ENCODE data around the gene CD74. TPM values are rescaled to one million over a fixed set of nuclear protein-coding genes. Genes with fewer than 3 reads are reported as not detected.

The CD74 gene
- total and polyA plus RNA-seq, 2 of the 8 experiments (the other 6 are each of a cell fraction or from before 2014, with no cell fraction given) = 45.9 to 61.0 TPM

- no peak overlapping the region for H4K91ac ChIP-seq (replicated peaks; ENCODE audit: insufficient read length, low read length)
- H2BK20ac ChIP-seq (ENCODE audit: low read length) = no peak overlapping the region
- H3K79me1 ChIP-seq (ENCODE audit: low read depth, low read length) = no peaks in the 10 kb centered on the region
- no peak for FAIRE-seq
- no peak overlapping the region for H2BK120ac ChIP-seq (replicated peaks; ENCODE audit: low read depth, low read length)
- WGBS, 2 experiments (ENCODE audit: extremely low coverage in 1 of 2, insufficient coverage in 1 of 2, insufficient read length in 1 of 2, insufficient replicate concordance in 2 of 2, low coverage in 1 of 2, low lambda C conversion rate in 2 of 2, missing lambda C conversion rate in 1 of 2) = 90% methylated on average over 6 of the region's 6 CpGs; no CpG with 5 or more reads in 1 of the 2 experiments
- no peak overlapping the region for H2AFZ ChIP-seq (ENCODE audit: low read length)
- no peaks in the 10 kb centered on the region for H3K9me3 ChIP-seq (ENCODE audit: insufficient read depth in 2 of 2, low read depth in 1 of 2, low read length in 1 of 2)
- no peak overlapping the region for H2AK5ac ChIP-seq (ENCODE audit: low read depth, low read length)
- H3K4me3 ChIP-seq (ENCODE audit: extremely low read depth in 1 of 4, insufficient read depth in 2 of 4, low read depth in 3 of 4, low read length in 4 of 4) = no peak overlapping the region
- H2BK15ac ChIP-seq (ENCODE audit: low read length) = no peak overlapping the region
- no peak overlapping the region for H4K8ac ChIP-seq (ENCODE audit: extremely low read depth, insufficient read depth, low read length)
- H3K18ac ChIP-seq (ENCODE audit: extremely low read depth, low read length) = no peak overlapping the region
- H3K9ac ChIP-seq (replicated peaks in 1 of 4; ENCODE audit: extremely low read depth in 1 of 4, low read depth in 3 of 4, low read length in 3 of 4) = no peak overlapping the region
- no peaks in the 10 kb centered on the region for H3K79me2 ChIP-seq (ENCODE audit: control insufficient read depth in 1 of 2, insufficient read depth in 2 of 2, low read length in 2 of 2)
- no peak overlapping the region for H3K23ac ChIP-seq (ENCODE audit: insufficient read length)
- 0 out of 7 replicates have a peak, but pooled peaks cover 0 to 2% (median 0%) of the 10 kb centered on the region in 4 experiments for H3K4me1 ChIP-seq (replicated peaks in 1 of 4; ENCODE audit: control insufficient read depth in 3 of 4, insufficient read depth in 4 of 4, low read length in 3 of 4)
- H4K5ac ChIP-seq (ENCODE audit: insufficient read length, low read depth, low read length) = no peak overlapping the region
- H3K4ac ChIP-seq (replicated peaks; ENCODE audit: insufficient read length, low read depth, low read length) = no peak overlapping the region
- H3K56ac ChIP-seq (replicated peaks; ENCODE audit: insufficient read length, low read depth, low read length) = no peak overlapping the region
- DNase-seq (ENCODE audit: low read depth in 1 of 2, low spot score in 2 of 2) = no peak
- H3K14ac ChIP-seq (ENCODE audit: insufficient read length) = no peak overlapping the region
- H3K27ac ChIP-seq (ENCODE audit: low read depth, low read length) = no peak overlapping the region
- no peak overlapping the region for H3K4me2 ChIP-seq (ENCODE audit: insufficient read depth in 1 of 2, low read depth in 2 of 2, low read length in 2 of 2)
- no peaks in the 10 kb centered on the region for H3K36me3 ChIP-seq (ENCODE audit: control insufficient read depth in 2 of 4, insufficient read depth in 4 of 4, low read length in 3 of 4)
- CTCF ChIA-PET (ENCODE audit: partially characterized antibody) = interaction anchor here (0.8 to 14.1 kb wide), 6 partner anchors 14 to 126 kb away, joined by 3 to 245 read pairs (median 6); no protein-coding TSS in a partner anchor
- H2BK5ac ChIP-seq (ENCODE audit: low read depth, low read length) = no peak overlapping the region
- H3K27me3 ChIP-seq (replicated peaks in 1 of 4; ENCODE audit: control insufficient read depth in 3 of 4, extremely low read depth in 1 of 4, insufficient read depth in 3 of 4, low read length in 3 of 4) = no peaks in the 10 kb centered on the region
- H2BK12ac ChIP-seq (ENCODE audit: low read depth, low read length) = no peak overlapping the region
- no peaks in the 10 kb centered on the region; the same call in 1 of the 2 replicates for H3K23me2 ChIP-seq (ENCODE audit: low read depth, low read length)
- H4K20me1 ChIP-seq (replicated peaks in 1 of 2; ENCODE audit: control insufficient read depth in 1 of 2, insufficient read depth in 2 of 2, low read length in 2 of 2) = peaks cover 0 to 1% of the 10 kb centered on the region in 2 experiments
- TF ChIP-seq SP4 (IDR thresholded peaks at IDR 0.05; ENCODE audit: low read length) = no peak
- no peak for TF ChIP-seq BCL11A (IDR thresholded peaks at IDR 0.05; ENCODE audit: low read depth in 2 of 2, low read length in 2 of 2)
- no peak for TF ChIP-seq RFX5 (IDR thresholded peaks at IDR 0.05; ENCODE audit: borderline replicate concordance, low read depth, low read length)
- no peak for TF ChIP-seq CREB1 (IDR thresholded peaks at IDR 0.05)
- no peak for TF ChIP-seq ATF2 (IDR thresholded peaks at IDR 0.05; ENCODE audit: low read length)
- TF ChIP-seq TAF7 (optimal IDR thresholded peaks at IDR 0.05; ENCODE audit: borderline replicate concordance, low read depth, low read length) = no peak
- no peak for TF ChIP-seq KDM1A (IDR thresholded peaks at IDR 0.05; ENCODE audit: borderline replicate concordance, low read length)
- TF ChIP-seq BRCA1 (IDR thresholded peaks at IDR 0.05; ENCODE audit: low read depth, low read length) = no peak
- TF ChIP-seq ATF3 (IDR thresholded peaks at IDR 0.05; ENCODE audit: insufficient read depth, low read depth, low read length) = no peak
- no peak for TF ChIP-seq ZNF274 (IDR thresholded peaks at IDR 0.05; ENCODE audit: borderline replicate concordance, extremely low read depth, low read length)
- no peak for TF ChIP-seq EP300 (IDR thresholded peaks at IDR 0.05; ENCODE audit: borderline replicate concordance in 1 of 2, low read depth in 2 of 2, low read length in 2 of 2)
- POLR2A ChIA-PET (ENCODE audit: partially characterized antibody) = interaction anchor here (0.9 to 5.9 kb wide), 8 partner anchors 9 to 40 kb away, joined by 3 to 50 read pairs (median 6); partner anchors contain the start of gene RPS14
Measured at GRCh38 chr5:150434464-150434863, 21.8 kb upstream of the CD74 start.
